Ascending aorta (tissue), 2 donors: ENCODE measurements around the gene PFKP. TPM values are rescaled to one million over a fixed set of nuclear protein-coding genes. Genes with fewer than 3 reads are reported as not detected.
A peak's percentile ranks its signal among the peaks of the same experiment; 100 is the strongest.
"Not testable (repeated sequence)": the region's sequence is repeated elsewhere in the genome, so short reads cannot be mapped to it uniquely, and the experiment has no call there.

Experiments
- DNase-seq, 2 donors: peaks; one replicate each; pipeline ENCODE4 v3.0.0-alpha.2; 2019; ENCODE audit warnings: low spot score in 2 of 2
- H3K27ac ChIP-seq, 2 donors: fragments of 200-600 bp; sonication (generic); one replicate each; pipeline ENCODE4 v1.5.1; 2016 to 2017; ENCODE audit warnings: mild to moderate bottlenecking in 1 of 2
- H3K27me3 ChIP-seq: fragments of 200-600 bp; sonication (generic); one replicate; pipeline ENCODE4 v1.5.1; 2017
- H3K36me3 ChIP-seq, 2 donors: fragments of 200-600 bp; sonication (generic); one replicate each; pipeline ENCODE4 v1.5.1; 2016
- H3K4me1 ChIP-seq, 2 donors: fragments of 200-600 bp; sonication (generic); one replicate each; pipeline ENCODE4 v1.5.1; 2016 to 2017; ENCODE audit warnings: mild to moderate bottlenecking in 1 of 2
- H3K4me3 ChIP-seq, 2 donors: fragments of 200-600 bp; sonication (generic); one replicate each; pipeline ENCODE4 v1.5.1; 2016 to 2017; ENCODE audit warnings: mild to moderate bottlenecking in 1 of 2
- H3K9me3 ChIP-seq, 2 donors: fragments of 200-600 bp; sonication (generic); one replicate each; pipeline ENCODE4 v1.5.1; 2016
- CTCF ChIP-seq, 3 experiments: fragments of 200-600 bp in 2 of 3; fragments of 450-650 bp in 1 of 3; sonication (generic) in 2 of 3; IDR thresholded peaks; one replicate each; pipeline ENCODE4 v1.5.1; 2016 to 2019; ENCODE audit warnings: antibody characterized with exemption in 3 of 3, mild to moderate bottlenecking in 1 of 3, moderate library complexity in 1 of 3
- intact Hi-C: fragments of 100-400 bp; cut with DNase I; formaldehyde crosslinking; loops from one replicate; pipeline ENCODE4 v1.15.1; 2023
- total RNA-seq: library from RNA; depleted of rRNA; stranded (reverse); fragments of >200 nt; gene quantifications from one replicate; pipeline ENCODE4 v1.1.0, GENCODE V29; 2016

The PFKP gene
- total RNA-seq, 1 donor from 2014 or later = 197 TPM

- no peak for DNase-seq
- no peaks in the 10 kb centered on the region for H3K9me3 ChIP-seq
- intact Hi-C loops = loop anchor here (5.0 kb wide), 1 partner anchor 1966 kb away; no protein-coding TSS in a partner anchor
- no peak overlapping the region for H3K4me3 ChIP-seq
- H3K27me3 ChIP-seq = no peaks in the 10 kb centered on the region
- peaks cover 12 to 38% of the 10 kb centered on the region in 2 donors for H3K4me1 ChIP-seq
- H3K27ac ChIP-seq = peak overlapping the region; percentile 70 to 72
- no peak for TF ChIP-seq CTCF (IDR thresholded peaks at IDR 0.05)
- H3K36me3 ChIP-seq = peaks cover 16 to 41% of the 10 kb centered on the region in 2 donors
These were observed 38.6 kb downstream of the PFKP start for GRCh38 chr10:3105905-3106304.

- peak overlapping the region; percentile 72 to 95 for H3K27ac ChIP-seq
- peaks cover 18 to 40% of the 10 kb centered on the region in 2 donors for H3K36me3 ChIP-seq
- H3K4me1 ChIP-seq = peaks cover 12 to 38% of the 10 kb centered on the region in 2 donors
- H3K9me3 ChIP-seq, H3K4me3 ChIP-seq, DNase-seq, H3K27me3 ChIP-seq: not testable (repeated sequence)
- intact Hi-C loops = loop anchor here (5.0 kb wide), 1 partner anchor 1966 kb away; no protein-coding TSS in a partner anchor
These were observed 39.0 kb downstream of the PFKP start for GRCh38 chr10:3106328-3106727.

- Histone ChIP-seq H3K27me3 (no peaks in the 10 kb centered on the region), H3K36me3 (peaks cover 22 to 42% of the 10 kb centered on the region in 2 donors), H3K4me1 (peaks cover 12 to 38% of the 10 kb centered on the region in 2 donors), H3K4me3 (peak overlapping the region in 1 of 2 donors; percentile 45), H3K9me3 (no peaks in the 10 kb centered on the region), H3K27ac (peak overlapping the region; percentile 88 to 95)
- DNase-seq = no peak
- TF ChIP-seq CTCF (IDR thresholded peaks at IDR 0.05) = no peak
- intact Hi-C loops = loop anchor here (1.0 to 5.0 kb wide), 4 partner anchors 12 to 1965 kb away; no protein-coding TSS in a partner anchor
These were observed 39.6 kb downstream of the PFKP start for GRCh38 chr10:3106928-3107425.

GRCh38 chr10:3107426-3107961 is 40.1 kb downstream of the PFKP start:
- Histone ChIP-seq H3K4me3 (peak overlapping the region in 1 of 2 donors; percentile 26), H3K4me1 (peaks cover 12 to 38% of the 10 kb centered on the region in 2 donors)
- intact Hi-C loops = loop anchor here (1.0 to 5.0 kb wide), 4 partner anchors 12 to 1965 kb away; no protein-coding TSS in a partner anchor

GRCh38 chr10:3108033-3108432 is 40.7 kb downstream of the PFKP start:
- Histone ChIP-seq H3K36me3 (peaks cover 27 to 52% of the 10 kb centered on the region in 2 donors), H3K4me3 (peak overlapping the region in 1 of 2 donors; percentile 26), H3K27ac (peak overlapping the region; percentile 88 to 95), H3K4me1 (peaks cover 12 to 36% of the 10 kb centered on the region in 2 donors), H3K9me3 (no peaks in the 10 kb centered on the region), H3K27me3 (no peaks in the 10 kb centered on the region)
- intact Hi-C loops = loop anchor here (5.0 kb wide), 1 partner anchor 1964 kb away; no protein-coding TSS in a partner anchor
- no peak for TF ChIP-seq CTCF (IDR thresholded peaks at IDR 0.05)
- DNase-seq = no peak

More at GRCh38 chr10:3107426-3107961, 40.1 kb downstream of the PFKP start:
- H3K36me3 ChIP-seq = peaks cover 23 to 47% of the 10 kb centered on the region in 2 donors
- DNase-seq = peak; percentile 84 to 98
- no peaks in the 10 kb centered on the region for H3K27me3 ChIP-seq
- H3K27ac ChIP-seq = peak overlapping the region; percentile 88 to 95
- no peak for TF ChIP-seq CTCF (IDR thresholded peaks at IDR 0.05)
- H3K9me3 ChIP-seq = no peaks in the 10 kb centered on the region

GRCh38 chr10:3108575-3109105 is 41.3 kb downstream of the PFKP start:
- Histone ChIP-seq H3K27ac (peak overlapping the region; percentile 88 to 95), H3K36me3 (peaks cover 33 to 54% of the 10 kb centered on the region in 2 donors)

More at GRCh38 chr10:3108575-3109105, 41.3 kb downstream of the PFKP start:
- no peaks in the 10 kb centered on the region for H3K27me3 ChIP-seq
- TF ChIP-seq CTCF (IDR thresholded peaks at IDR 0.05) = no peak
- peaks cover 7 to 30% of the 10 kb centered on the region in 2 donors for H3K4me1 ChIP-seq
- no peak overlapping the region for H3K4me3 ChIP-seq
- intact Hi-C loops = loop anchor here (5.0 kb wide), 1 partner anchor 1964 kb away; no protein-coding TSS in a partner anchor
- H3K9me3 ChIP-seq = no peaks in the 10 kb centered on the region
- DNase-seq = no peak
